ENCODE measurements around the gene FAM210B.
"Not testable (repeated sequence)": the region's sequence is repeated elsewhere in the genome, so short reads cannot be mapped to it uniquely, and the experiment has no call there.

Gene FAM210B

DNA sequence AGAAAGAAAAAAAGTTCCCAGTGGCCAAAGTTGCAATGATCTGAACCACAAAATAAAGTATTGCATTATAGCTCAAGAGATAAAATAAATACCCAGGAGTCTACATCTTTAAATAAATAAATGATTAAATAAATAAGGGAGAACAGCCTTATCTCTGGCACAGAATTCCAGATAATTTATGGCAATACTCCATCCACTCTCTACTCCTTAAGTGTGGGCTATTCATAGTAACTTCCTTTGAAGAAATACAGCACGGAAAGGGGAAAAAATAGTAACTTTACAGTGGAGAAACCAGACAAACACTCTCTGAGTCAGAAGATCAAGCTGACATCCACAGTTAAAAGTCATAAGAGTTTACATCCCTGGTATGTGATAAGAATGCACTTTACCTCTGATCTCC is 21.6 kb downstream of the FAM210B start:
- Histone ChIP-seq H3K36me3 (ENCODE audit: insufficient read depth, low read length) (peaks cover 33% of the 10 kb centered on the region), H3K27ac (ENCODE audit: low read depth, low read length) (no peak overlapping the region), H3K4me1 (ENCODE audit: control insufficient read depth, insufficient read depth, low read length, unreplicated experiment) (peaks cover 4% of the 10 kb centered on the region), H3K27me3 (ENCODE audit: insufficient read depth, low read length) (no peaks in the 10 kb centered on the region), H2AFZ (ENCODE audit: low read length, unreplicated experiment) (no peak overlapping the region), H3K79me2 (ENCODE audit: control insufficient read depth, insufficient read depth, low read length, unreplicated experiment) (peaks cover 77% of the 10 kb centered on the region), H3K4me3 (ENCODE audit: low read depth, low read length) (no peak overlapping the region)

DNA sequence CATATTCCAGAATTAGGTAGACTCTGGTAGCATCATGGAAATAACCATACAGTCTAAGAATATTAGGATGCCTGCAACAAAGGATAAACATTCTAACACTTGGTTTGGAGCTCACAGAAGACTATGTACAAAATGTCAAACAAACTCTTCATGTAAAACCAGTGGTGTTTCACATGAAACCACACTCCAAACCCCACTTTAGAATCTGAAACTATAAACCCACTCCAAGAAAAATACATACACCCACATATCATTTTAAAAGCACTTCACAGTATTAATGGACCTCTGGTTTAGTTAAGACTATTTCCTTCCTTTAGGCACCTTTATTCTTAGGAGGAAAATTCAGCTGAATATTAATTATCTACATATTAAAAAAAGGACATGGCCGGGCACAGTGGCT is 22.7 kb downstream of the FAM210B start:
- Histone ChIP-seq H3K27ac (ENCODE audit: low read depth, low read length) (no peak overlapping the region), H2AFZ (ENCODE audit: low read length, unreplicated experiment) (no peak overlapping the region), H3K4me1 (ENCODE audit: control insufficient read depth, insufficient read depth, low read length, unreplicated experiment) (no peaks in the 10 kb centered on the region), H3K4me3 (ENCODE audit: low read depth, low read length) (no peak overlapping the region), H3K27me3 (ENCODE audit: insufficient read depth, low read length) (no peaks in the 10 kb centered on the region), H3K36me3 (ENCODE audit: insufficient read depth, low read length) (peaks cover 38% of the 10 kb centered on the region), H3K79me2 (ENCODE audit: control insufficient read depth, insufficient read depth, low read length, unreplicated experiment) (peaks cover 75% of the 10 kb centered on the region)

DNA sequence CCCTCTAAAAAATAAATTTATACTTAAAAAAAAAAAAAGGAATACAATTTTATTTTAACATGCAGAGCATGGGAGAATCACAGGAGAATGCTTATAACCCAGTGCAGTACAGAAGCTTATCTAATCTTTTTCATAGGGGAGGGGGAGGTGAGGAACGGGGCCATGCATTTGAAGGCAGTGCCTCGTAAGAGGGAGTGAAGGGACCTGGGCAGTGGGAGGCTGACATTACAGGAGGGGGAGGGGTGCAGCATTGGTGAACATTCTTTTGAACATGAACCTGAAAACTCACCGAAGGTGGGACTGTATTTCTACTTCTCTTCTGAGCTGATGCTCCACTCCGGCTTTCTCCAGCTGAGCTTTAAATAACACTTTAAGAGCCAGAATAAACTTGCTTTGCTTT is 23.9 kb downstream of the FAM210B start:
- peaks cover 40% of the 10 kb centered on the region for H3K36me3 ChIP-seq (ENCODE audit: insufficient read depth, low read length)
- H3K79me2 ChIP-seq (ENCODE audit: control insufficient read depth, insufficient read depth, low read length, unreplicated experiment): peaks cover 76% of the 10 kb centered on the region
- H3K4me1 ChIP-seq (ENCODE audit: control insufficient read depth, insufficient read depth, low read length, unreplicated experiment): no peaks in the 10 kb centered on the region
- no peak overlapping the region for H2AFZ ChIP-seq (ENCODE audit: low read length, unreplicated experiment)
- H3K4me3 ChIP-seq (ENCODE audit: low read depth, low read length): no peak overlapping the region
- H3K27ac ChIP-seq (ENCODE audit: low read depth, low read length): no peak overlapping the region
- no peaks in the 10 kb centered on the region for H3K27me3 ChIP-seq (ENCODE audit: insufficient read depth, low read length)

DNA sequence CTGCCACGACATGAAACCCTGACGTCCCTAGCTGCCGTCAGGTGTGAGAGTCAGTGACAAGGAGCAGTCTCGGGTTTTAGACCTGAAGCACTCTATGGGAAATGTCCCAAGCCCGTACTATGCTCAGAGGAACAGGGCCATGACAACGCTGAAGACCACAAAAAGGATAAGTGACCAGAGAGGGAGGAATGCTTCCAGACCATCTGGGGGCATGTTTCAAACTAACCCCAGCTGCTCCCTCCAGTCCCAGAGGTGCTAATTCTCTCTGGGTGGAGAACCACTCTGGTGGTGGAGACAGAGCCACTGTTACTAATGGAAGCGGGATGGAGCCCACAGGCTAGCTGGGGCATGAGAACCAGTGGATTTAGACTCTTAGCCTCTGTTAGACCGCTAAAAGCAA is 24.6 kb downstream of the FAM210B start:
- Histone ChIP-seq H3K4me3 (ENCODE audit: low read depth, low read length) (no peak overlapping the region), H2AFZ (ENCODE audit: low read length, unreplicated experiment) (no peak overlapping the region), H3K4me1 (ENCODE audit: control insufficient read depth, insufficient read depth, low read length, unreplicated experiment) (no peaks in the 10 kb centered on the region), H3K27ac (ENCODE audit: low read depth, low read length) (no peak overlapping the region), H3K27me3 (ENCODE audit: insufficient read depth, low read length) (no peaks in the 10 kb centered on the region), H3K79me2 (ENCODE audit: control insufficient read depth, insufficient read depth, low read length, unreplicated experiment) (peaks cover 76% of the 10 kb centered on the region), H3K36me3 (ENCODE audit: insufficient read depth, low read length) (peaks cover 34% of the 10 kb centered on the region)

DNA sequence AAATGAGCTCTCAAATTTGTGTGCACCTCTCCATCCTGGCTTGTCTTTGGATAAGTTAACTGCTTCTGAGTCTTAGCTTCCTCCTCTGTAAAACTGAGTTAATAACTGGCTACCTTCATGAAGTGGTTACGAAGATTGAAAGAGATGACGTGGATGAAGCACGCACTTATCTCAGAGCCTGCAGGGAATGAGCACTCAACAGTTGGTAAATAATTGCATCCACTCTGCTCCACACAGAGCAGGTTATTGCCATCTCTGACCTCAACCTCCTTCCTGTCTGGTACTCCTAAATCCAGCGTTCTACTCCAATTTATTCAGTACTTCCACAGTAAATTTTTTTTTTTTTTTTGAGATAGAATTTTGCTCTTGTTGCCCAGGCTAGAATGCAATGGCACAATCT is 26.4 kb downstream of the FAM210B start:
- peaks cover 26% of the 10 kb centered on the region for H3K36me3 ChIP-seq (ENCODE audit: insufficient read depth, low read length)
- H3K79me2 ChIP-seq (ENCODE audit: control insufficient read depth, insufficient read depth, low read length, unreplicated experiment): peaks cover 82% of the 10 kb centered on the region

DNA sequence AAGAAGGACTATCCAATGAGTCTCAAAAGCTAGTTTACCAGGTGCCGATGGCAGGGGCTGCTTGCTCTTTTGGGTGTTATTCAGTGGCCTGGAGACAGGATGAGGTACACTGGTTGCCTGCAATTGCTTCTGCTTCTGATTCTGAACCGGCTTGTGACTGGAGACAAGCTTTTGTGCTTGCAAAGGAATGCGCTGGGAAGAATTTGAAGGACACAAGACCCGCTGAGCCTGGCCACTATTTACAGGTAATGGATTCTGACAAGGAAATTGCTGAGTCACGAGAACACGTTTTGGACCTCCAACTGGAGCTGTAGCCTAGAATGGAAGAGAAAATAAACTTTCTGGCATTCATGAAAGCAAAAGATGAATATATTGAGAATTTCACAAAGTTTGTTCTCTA is 27.4 kb downstream of the FAM210B start:
- no peak overlapping the region for H3K27ac ChIP-seq (ENCODE audit: low read depth, low read length)

More for the DNA sequence above, 26.4 kb downstream of the FAM210B start:
- no peaks in the 10 kb centered on the region for H3K4me1 ChIP-seq (ENCODE audit: control insufficient read depth, insufficient read depth, low read length, unreplicated experiment)
- H2AFZ ChIP-seq (ENCODE audit: low read length, unreplicated experiment): no peak overlapping the region
- H3K27me3 ChIP-seq (ENCODE audit: insufficient read depth, low read length): no peaks in the 10 kb centered on the region
- no peak overlapping the region for H3K27ac ChIP-seq (ENCODE audit: low read depth, low read length)
- H3K4me3 ChIP-seq (ENCODE audit: low read depth, low read length): no peak overlapping the region

DNA sequence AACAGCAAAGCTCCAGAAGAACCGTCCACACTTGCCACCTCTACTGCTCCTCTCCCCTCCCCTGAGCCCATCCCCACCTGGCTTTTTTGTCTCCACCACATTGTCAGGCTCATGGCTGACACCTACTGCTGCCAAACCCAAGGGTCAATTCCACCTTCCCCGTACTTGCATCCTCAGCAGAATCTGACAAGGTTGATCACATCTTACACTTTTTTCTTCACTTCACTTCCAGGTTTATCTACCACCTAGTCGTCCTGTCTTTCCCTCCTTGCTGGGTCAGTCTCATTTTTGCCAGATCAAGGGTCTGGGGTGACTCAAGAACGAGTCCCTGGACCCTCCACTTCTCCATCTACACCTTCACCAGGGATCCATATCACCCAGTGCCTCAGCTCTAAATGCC is 30.1 kb downstream of the FAM210B start:
- H3K36me3 ChIP-seq (ENCODE audit: insufficient read depth, low read length): peaks cover 14% of the 10 kb centered on the region
- H3K27ac ChIP-seq (ENCODE audit: low read depth, low read length): no peak overlapping the region
- peaks cover 91% of the 10 kb centered on the region for H3K79me2 ChIP-seq (ENCODE audit: control insufficient read depth, insufficient read depth, low read length, unreplicated experiment)
- no peak overlapping the region for H2AFZ ChIP-seq (ENCODE audit: low read length, unreplicated experiment)
- H3K27me3 ChIP-seq (ENCODE audit: insufficient read depth, low read length): no peaks in the 10 kb centered on the region
- H3K4me1 ChIP-seq (ENCODE audit: control insufficient read depth, insufficient read depth, low read length, unreplicated experiment): peaks cover 13% of the 10 kb centered on the region
- H3K4me3 ChIP-seq (ENCODE audit: low read depth, low read length): no peak overlapping the region

More for the DNA sequence above, 27.4 kb downstream of the FAM210B start:
- Histone ChIP-seq H3K36me3 (ENCODE audit: insufficient read depth, low read length) (peaks cover 18% of the 10 kb centered on the region), H3K79me2 (ENCODE audit: control insufficient read depth, insufficient read depth, low read length, unreplicated experiment) (peaks cover 86% of the 10 kb centered on the region), H3K27me3 (ENCODE audit: insufficient read depth, low read length) (no peaks in the 10 kb centered on the region), H3K4me3 (ENCODE audit: low read depth, low read length) (no peak overlapping the region), H2AFZ (ENCODE audit: low read length, unreplicated experiment) (no peak overlapping the region), H3K4me1 (ENCODE audit: control insufficient read depth, insufficient read depth, low read length, unreplicated experiment) (peaks cover 9% of the 10 kb centered on the region)

DNA sequence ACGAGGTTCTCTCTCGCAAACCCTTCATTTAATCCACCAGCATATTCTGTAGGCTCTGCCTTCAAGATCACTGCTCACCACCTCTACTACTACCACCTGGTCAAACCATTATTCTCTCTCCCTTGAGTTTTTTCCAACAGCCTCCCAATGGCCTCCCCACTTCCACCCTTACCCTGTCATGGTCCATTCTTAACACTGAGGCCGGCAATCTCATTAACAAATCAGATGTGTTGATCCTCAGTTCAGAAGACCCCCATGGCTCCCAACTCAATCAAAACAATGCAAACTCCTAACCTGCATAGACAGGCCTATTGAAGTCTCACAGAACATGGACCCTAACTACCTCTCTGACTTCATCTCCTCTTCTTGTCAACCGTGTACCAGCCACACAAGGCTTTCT is 31.0 kb downstream of the FAM210B start:
- Histone ChIP-seq H3K36me3 (ENCODE audit: insufficient read depth, low read length) (peaks cover 9% of the 10 kb centered on the region), H3K4me3 (ENCODE audit: low read depth, low read length) (no peak overlapping the region)

DNA sequence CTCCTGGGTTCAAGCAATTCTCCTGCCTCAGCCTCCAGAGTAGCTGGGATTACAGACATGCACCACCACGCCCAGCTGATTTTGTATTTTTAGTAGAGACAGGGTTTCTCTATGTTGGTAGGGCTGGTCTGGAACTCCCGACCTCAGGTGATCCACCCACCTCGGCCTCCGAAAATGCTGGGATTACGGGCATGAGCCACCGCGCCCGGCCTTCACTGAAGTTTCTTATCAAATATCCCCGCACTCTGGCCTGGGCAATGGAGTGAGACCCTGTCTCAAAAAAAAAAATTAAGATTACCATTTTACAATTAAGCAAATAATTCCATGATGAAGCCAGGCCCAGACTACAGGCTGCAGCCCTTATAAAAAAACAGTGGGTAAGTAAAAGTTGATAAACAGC is 31.6 kb downstream of the FAM210B start:
- not testable (repeated sequence) for H3K27me3 ChIP-seq (ENCODE audit: insufficient read depth, low read length); H2AFZ ChIP-seq (ENCODE audit: low read length, unreplicated experiment); H3K27ac ChIP-seq (ENCODE audit: low read depth, low read length); H3K36me3 ChIP-seq (ENCODE audit: insufficient read depth, low read length)
- peaks cover 91% of the 10 kb centered on the region for H3K79me2 ChIP-seq (ENCODE audit: control insufficient read depth, insufficient read depth, low read length, unreplicated experiment)
- peak overlapping the region; percentile 89 for H3K4me3 ChIP-seq (ENCODE audit: low read depth, low read length)
- peaks cover 17% of the 10 kb centered on the region for H3K4me1 ChIP-seq (ENCODE audit: control insufficient read depth, insufficient read depth, low read length, unreplicated experiment)

More for the DNA sequence above, 31.0 kb downstream of the FAM210B start:
- Histone ChIP-seq H3K27ac (ENCODE audit: low read depth, low read length) (no peak overlapping the region), H3K4me1 (ENCODE audit: control insufficient read depth, insufficient read depth, low read length, unreplicated experiment) (peaks cover 17% of the 10 kb centered on the region), H3K27me3 (ENCODE audit: insufficient read depth, low read length) (no peaks in the 10 kb centered on the region), H3K79me2 (ENCODE audit: control insufficient read depth, insufficient read depth, low read length, unreplicated experiment) (peaks cover 91% of the 10 kb centered on the region), H2AFZ (ENCODE audit: low read length, unreplicated experiment) (no peak overlapping the region)

DNA sequence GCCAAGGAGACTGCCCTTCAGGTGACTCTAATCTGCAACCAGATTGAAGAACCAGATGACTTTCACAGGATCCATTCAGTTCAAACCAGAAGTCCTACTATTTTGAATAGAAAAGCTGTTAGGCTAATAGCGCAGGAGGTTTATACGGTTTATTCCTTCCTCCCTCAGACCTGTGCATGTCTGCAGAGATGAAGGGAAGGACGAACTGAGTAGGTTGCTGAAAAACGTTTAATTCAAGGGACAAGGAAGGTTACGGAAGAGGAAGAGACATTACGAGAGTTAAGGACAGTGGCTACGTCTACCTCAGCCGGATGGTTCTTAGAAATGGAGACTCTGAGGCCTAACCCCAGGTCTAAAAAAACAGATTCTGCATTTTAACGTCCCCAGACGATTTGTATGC is 32.3 kb downstream of the FAM210B start:
- Histone ChIP-seq H3K4me1 (ENCODE audit: control insufficient read depth, insufficient read depth, low read length, unreplicated experiment) (peaks cover 17% of the 10 kb centered on the region), H3K4me3 (ENCODE audit: low read depth, low read length) (peak overlapping the region; percentile 89), H3K27ac (ENCODE audit: low read depth, low read length) (peak overlapping the region; percentile 92; the same call in 1 of the 2 replicates), H2AFZ (ENCODE audit: low read length, unreplicated experiment) (peak overlapping the region; percentile 10), H3K36me3 (ENCODE audit: insufficient read depth, low read length) (peaks cover 15% of the 10 kb centered on the region), H3K79me2 (ENCODE audit: control insufficient read depth, insufficient read depth, low read length, unreplicated experiment) (peaks cover 93% of the 10 kb centered on the region), H3K27me3 (ENCODE audit: insufficient read depth, low read length) (no peaks in the 10 kb centered on the region)

DNA sequence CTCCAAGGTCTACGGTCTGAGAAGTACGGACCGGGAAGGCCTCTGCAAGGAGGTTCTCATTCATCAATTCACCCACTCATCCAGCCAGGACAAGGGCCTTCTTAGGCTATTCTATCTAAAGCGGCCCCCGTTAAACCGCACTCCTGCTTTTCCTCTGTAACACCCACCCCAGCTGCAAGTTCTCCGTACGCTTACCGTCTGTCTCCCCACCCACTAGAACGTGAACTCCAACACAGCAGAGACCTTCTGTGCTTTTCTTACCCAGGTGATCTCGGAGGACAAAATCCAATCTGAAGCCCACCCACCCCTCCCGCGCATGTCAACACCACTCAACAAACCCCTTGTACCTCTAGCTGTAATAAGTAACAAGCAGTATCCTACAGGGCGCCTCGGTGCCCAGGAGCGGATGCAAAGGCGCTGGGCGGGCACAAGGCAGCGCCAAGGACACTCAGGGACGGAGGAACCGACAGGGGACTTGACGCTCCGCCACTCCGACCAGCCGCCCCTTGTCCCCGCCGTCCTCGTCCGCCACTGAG is 32.9 kb downstream of the FAM210B start:
- peak overlapping the region; percentile 48 for H2AFZ ChIP-seq (ENCODE audit: low read length, unreplicated experiment)
- peaks cover 88% of the 10 kb centered on the region for H3K79me2 ChIP-seq (ENCODE audit: control insufficient read depth, insufficient read depth, low read length, unreplicated experiment)
- H3K27me3 ChIP-seq (ENCODE audit: insufficient read depth, low read length): no peaks in the 10 kb centered on the region
- peak overlapping the region; percentile 89 for H3K4me3 ChIP-seq (ENCODE audit: low read depth, low read length)
- H3K4me1 ChIP-seq (ENCODE audit: control insufficient read depth, insufficient read depth, low read length, unreplicated experiment): peaks cover 17% of the 10 kb centered on the region
- peak overlapping the region; percentile 92 for H3K27ac ChIP-seq (ENCODE audit: low read depth, low read length)
- peaks cover 14% of the 10 kb centered on the region for H3K36me3 ChIP-seq (ENCODE audit: insufficient read depth, low read length)

Measured in ACC112 (cell line).